ENCODE results near the gene STRN4. TPM values are rescaled to one million over a fixed set of nuclear protein-coding genes. Genes with fewer than 3 reads are reported as not detected.

The STRN4 gene
- total and polyA plus RNA-seq, 2 donors (not counting 1 experiment from before 2014, with no cell fraction given) = 33.7 to 56.0 TPM

DNA sequence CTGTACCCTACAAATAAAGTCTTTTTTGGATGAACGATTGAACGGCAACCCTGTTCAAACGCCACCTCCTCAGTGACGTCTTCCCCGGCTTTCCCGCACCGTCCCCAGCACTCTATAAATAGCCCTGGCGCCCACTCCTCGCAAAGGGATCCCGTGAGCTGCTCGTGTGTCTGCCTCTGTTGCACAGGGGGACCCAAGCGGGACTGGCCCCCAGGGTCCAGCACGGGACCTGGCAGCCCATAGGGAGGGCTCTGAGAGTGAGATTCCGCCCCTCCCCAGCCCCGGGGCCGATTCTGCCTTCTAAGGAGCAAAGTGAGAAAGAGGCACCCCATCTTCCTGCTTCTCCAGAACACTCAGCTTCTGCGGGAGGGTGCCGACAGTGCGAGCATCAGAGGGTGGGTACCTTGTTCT, 8.5 kb downstream of the STRN4 start:
- no peaks in the 10 kb centered on the region for H4K20me1 ChIP-seq (ENCODE audit: control insufficient read depth, extremely low read depth, insufficient read depth, low read length)
- H3K79me2 ChIP-seq (ENCODE audit: control insufficient read depth, insufficient read depth, low read length) = peaks cover 73% of the 10 kb centered on the region
- H3K9me3 ChIP-seq (ENCODE audit: control insufficient read depth, insufficient read depth, low read depth, low read length) = no peaks in the 10 kb centered on the region
- no peak for DNase-seq (ENCODE audit: low read depth in 2 of 2)
- no peaks in the 10 kb centered on the region for H3K27me3 ChIP-seq (ENCODE audit: control insufficient read depth, insufficient read depth, low read length)
- H3K4me1 ChIP-seq (ENCODE audit: control insufficient read depth, extremely low read depth, insufficient read depth, low read length) = peaks cover 6% of the 10 kb centered on the region
- TF ChIP-seq EZH2 (IDR thresholded peaks at IDR 0.05; ENCODE audit: low read length, missing control alignments) = no peak
- TF ChIP-seq, protein P1, sequence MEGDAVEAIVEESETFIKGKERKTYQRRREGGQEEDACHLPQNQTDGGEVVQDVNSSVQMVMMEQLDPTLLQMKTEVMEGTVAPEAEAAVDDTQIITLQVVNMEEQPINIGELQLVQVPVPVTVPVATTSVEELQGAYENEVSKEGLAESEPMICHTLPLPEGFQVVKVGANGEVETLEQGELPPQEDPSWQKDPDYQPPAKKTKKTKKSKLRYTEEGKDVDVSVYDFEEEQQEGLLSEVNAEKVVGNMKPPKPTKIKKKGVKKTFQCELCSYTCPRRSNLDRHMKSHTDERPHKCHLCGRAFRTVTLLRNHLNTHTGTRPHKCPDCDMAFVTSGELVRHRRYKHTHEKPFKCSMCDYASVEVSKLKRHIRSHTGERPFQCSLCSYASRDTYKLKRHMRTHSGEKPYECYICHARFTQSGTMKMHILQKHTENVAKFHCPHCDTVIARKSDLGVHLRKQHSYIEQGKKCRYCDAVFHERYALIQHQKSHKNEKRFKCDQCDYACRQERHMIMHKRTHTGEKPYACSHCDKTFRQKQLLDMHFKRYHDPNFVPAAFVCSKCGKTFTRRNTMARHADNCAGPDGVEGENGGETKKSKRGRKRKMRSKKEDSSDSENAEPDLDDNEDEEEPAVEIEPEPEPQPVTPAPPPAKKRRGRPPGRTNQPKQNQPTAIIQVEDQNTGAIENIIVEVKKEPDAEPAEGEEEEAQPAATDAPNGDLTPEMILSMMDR (conservative IDR thresholded peaks at IDR 0.05 in 1 of 2, IDR thresholded peaks at IDR 0.05 in 1 of 2; ENCODE audit: low read depth in 1 of 2, low read length in 2 of 2) = no peak
- H3K4me2 ChIP-seq (ENCODE audit: extremely low read depth, insufficient read depth, low read length) = no peak overlapping the region
- H2AFZ ChIP-seq (ENCODE audit: low read length) = no peak overlapping the region
- no peak overlapping the region for H3K9ac ChIP-seq (ENCODE audit: insufficient read depth, low read length)
- no peak overlapping the region for H3K27ac ChIP-seq (ENCODE audit: insufficient read depth, low read length)
- peaks cover 18% of the 10 kb centered on the region for H3K36me3 ChIP-seq (ENCODE audit: control insufficient read depth, insufficient read depth, low read length)
- no peak overlapping the region for H3K4me3 ChIP-seq (replicated peaks in 1 of 4; ENCODE audit: control extremely low read depth in 1 of 4, insufficient read depth in 1 of 4, low read depth in 3 of 4, low read length in 4 of 4)

DNA sequence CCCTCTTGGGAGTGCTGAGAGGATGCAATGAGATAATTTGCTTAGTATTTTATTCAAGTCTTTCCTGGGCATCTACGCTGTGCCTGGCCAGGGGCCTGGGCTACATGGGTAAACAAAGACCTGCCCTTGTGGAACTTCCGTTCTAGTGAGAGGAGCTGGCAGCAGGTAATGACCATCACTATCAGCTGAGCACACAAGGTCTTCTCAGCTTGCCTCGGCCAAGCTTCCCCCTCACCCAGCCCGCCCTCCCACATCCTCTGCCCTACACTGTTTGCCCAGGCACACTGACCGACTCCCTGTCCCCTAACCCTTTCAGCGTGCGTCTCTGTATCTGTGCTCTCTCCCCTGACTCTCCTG, 9.0 kb downstream of the STRN4 start:
- H3K27ac ChIP-seq (ENCODE audit: insufficient read depth, low read length) = no peak overlapping the region
- peaks cover 72% of the 10 kb centered on the region for H3K79me2 ChIP-seq (ENCODE audit: control insufficient read depth, insufficient read depth, low read length)
- H3K9ac ChIP-seq (ENCODE audit: insufficient read depth, low read length) = no peak overlapping the region
- no peak overlapping the region for H3K4me3 ChIP-seq (replicated peaks in 1 of 4; ENCODE audit: control extremely low read depth in 1 of 4, insufficient read depth in 1 of 4, low read depth in 3 of 4, low read length in 4 of 4)
- H4K20me1 ChIP-seq (ENCODE audit: control insufficient read depth, extremely low read depth, insufficient read depth, low read length) = no peaks in the 10 kb centered on the region
- peaks cover 22% of the 10 kb centered on the region for H3K36me3 ChIP-seq (ENCODE audit: control insufficient read depth, insufficient read depth, low read length)
- no peaks in the 10 kb centered on the region for H3K27me3 ChIP-seq (ENCODE audit: control insufficient read depth, insufficient read depth, low read length)
- no peak overlapping the region for H3K4me2 ChIP-seq (ENCODE audit: extremely low read depth, insufficient read depth, low read length)
- DNase-seq (ENCODE audit: low read depth in 2 of 2) = no peak
- TF ChIP-seq, protein P1 (conservative IDR thresholded peaks at IDR 0.05 in 1 of 2, IDR thresholded peaks at IDR 0.05 in 1 of 2; ENCODE audit: low read depth in 1 of 2, low read length in 2 of 2) = no peak
- no peak for TF ChIP-seq EZH2 (IDR thresholded peaks at IDR 0.05; ENCODE audit: low read length, missing control alignments)
- H2AFZ ChIP-seq (ENCODE audit: low read length) = no peak overlapping the region
- no peaks in the 10 kb centered on the region for H3K9me3 ChIP-seq (ENCODE audit: control insufficient read depth, insufficient read depth, low read depth, low read length)
- H3K4me1 ChIP-seq (ENCODE audit: control insufficient read depth, extremely low read depth, insufficient read depth, low read length) = peaks cover 6% of the 10 kb centered on the region

DNA sequence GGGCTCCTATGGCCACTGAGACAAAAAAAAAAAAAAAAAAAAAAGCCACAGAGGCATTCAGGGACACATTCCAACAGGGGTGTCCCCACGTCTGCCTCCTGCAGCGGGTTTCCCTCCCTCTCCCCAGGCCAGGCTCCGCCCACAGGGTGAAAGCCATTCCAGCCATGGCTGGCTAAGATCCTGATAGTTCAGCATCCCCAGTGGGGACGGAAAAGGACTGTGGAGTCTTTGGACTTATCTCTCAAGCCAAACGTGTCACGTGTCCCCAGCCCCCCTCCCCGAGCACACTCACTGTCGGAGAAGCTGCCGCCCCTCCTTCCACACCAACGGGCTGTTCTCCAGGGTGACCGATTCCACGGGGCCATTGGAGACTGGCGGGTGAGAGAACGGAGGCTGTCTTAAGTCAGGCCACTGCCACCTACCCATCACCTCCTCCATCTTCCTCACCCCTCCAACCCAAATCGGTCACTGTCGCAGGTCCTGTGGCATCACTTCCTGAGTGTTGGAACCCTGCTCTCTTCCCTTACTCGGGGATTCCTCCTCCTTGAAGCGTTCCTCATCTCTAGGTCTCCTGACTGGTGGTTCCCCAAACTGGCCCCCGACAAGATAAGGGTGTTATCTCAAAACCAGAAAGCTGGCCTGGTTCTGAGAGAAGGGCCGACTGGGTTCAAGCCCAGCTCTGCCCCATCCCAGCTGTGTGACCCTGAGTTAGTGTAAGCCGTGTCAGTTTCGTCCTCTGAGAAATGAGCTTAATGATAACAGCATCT, 9.5 kb downstream of the STRN4 start:
- TF ChIP-seq, protein P1 (conservative IDR thresholded peaks at IDR 0.05 in 1 of 2, IDR thresholded peaks at IDR 0.05 in 1 of 2; ENCODE audit: low read depth in 1 of 2, low read length in 2 of 2) = no peak
- no peak for TF ChIP-seq EZH2 (IDR thresholded peaks at IDR 0.05; ENCODE audit: low read length, missing control alignments)
- Histone ChIP-seq H3K4me1 (ENCODE audit: control insufficient read depth, extremely low read depth, insufficient read depth, low read length) (peaks cover 7% of the 10 kb centered on the region), H3K4me2 (ENCODE audit: extremely low read depth, insufficient read depth, low read length) (no peak overlapping the region), H2AFZ (ENCODE audit: low read length) (no peak overlapping the region), H3K27me3 (ENCODE audit: control insufficient read depth, insufficient read depth, low read length) (no peaks in the 10 kb centered on the region), H3K9me3 (ENCODE audit: control insufficient read depth, insufficient read depth, low read depth, low read length) (no peaks in the 10 kb centered on the region), H4K20me1 (ENCODE audit: control insufficient read depth, extremely low read depth, insufficient read depth, low read length) (no peaks in the 10 kb centered on the region), H3K27ac (ENCODE audit: insufficient read depth, low read length) (peak overlapping the region; percentile 47), H3K79me2 (ENCODE audit: control insufficient read depth, insufficient read depth, low read length) (peaks cover 71% of the 10 kb centered on the region), H3K9ac (ENCODE audit: insufficient read depth, low read length) (no peak overlapping the region), H3K36me3 (ENCODE audit: control insufficient read depth, insufficient read depth, low read length) (peaks cover 27% of the 10 kb centered on the region), H3K4me3 (replicated peaks in 1 of 4; ENCODE audit: control extremely low read depth in 1 of 4, insufficient read depth in 1 of 4, low read depth in 3 of 4, low read length in 4 of 4) (no peak overlapping the region)
- no peak for DNase-seq (ENCODE audit: low read depth in 2 of 2)

Measured in fibroblast of lung (primary cell).